PC-9 (cell line): ENCODE data around the gene PIK3R1.

Source experiments
- EZH2 ChIP-seq: fragments of 200-600 bp; sonication (generic); IDR thresholded peaks from 2 replicates; pipeline ENCODE4 v1.8.0; 2017; ENCODE audit warnings: antibody characterized with exemption, low read depth
- TF ChIP-seq, protein P1 (sequence below): fragments of 200-600 bp; sonication (generic); conservative IDR thresholded peaks from 2 replicates; pipeline ENCODE4 v1.6.1; 2017; ENCODE audit warnings: mixed run types, antibody characterized with exemption, mild to moderate bottlenecking, moderate library complexity

DNA sequence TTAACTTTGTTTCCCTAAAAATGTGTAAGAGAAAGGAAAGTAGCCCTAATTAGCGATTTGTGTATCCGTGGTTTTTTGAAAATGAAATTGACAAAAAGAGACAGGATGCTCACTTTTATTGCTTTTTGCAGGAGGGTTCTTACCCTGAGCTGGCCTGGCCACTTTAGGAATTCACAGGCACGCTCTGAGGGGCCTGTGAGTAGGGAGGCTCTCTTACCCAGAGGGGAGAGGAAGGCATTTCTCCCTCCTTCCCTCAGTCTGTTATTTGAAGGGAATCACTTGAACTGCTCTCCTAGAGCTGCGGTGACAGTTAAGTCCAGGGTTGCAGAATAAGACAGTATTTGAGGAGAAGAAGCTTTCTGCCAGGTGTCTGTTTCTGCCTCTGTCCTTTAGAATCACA lies 16.7 kb downstream of the PIK3R1 start:
- TF ChIP-seq EZH2, result no peak
- TF ChIP-seq, protein P1, sequence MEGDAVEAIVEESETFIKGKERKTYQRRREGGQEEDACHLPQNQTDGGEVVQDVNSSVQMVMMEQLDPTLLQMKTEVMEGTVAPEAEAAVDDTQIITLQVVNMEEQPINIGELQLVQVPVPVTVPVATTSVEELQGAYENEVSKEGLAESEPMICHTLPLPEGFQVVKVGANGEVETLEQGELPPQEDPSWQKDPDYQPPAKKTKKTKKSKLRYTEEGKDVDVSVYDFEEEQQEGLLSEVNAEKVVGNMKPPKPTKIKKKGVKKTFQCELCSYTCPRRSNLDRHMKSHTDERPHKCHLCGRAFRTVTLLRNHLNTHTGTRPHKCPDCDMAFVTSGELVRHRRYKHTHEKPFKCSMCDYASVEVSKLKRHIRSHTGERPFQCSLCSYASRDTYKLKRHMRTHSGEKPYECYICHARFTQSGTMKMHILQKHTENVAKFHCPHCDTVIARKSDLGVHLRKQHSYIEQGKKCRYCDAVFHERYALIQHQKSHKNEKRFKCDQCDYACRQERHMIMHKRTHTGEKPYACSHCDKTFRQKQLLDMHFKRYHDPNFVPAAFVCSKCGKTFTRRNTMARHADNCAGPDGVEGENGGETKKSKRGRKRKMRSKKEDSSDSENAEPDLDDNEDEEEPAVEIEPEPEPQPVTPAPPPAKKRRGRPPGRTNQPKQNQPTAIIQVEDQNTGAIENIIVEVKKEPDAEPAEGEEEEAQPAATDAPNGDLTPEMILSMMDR, result no peak
